ENCODE measurements around the gene C13orf46.
A peak's percentile ranks its signal among the peaks of the same experiment; 100 is the strongest.

Gene C13orf46

DNA sequence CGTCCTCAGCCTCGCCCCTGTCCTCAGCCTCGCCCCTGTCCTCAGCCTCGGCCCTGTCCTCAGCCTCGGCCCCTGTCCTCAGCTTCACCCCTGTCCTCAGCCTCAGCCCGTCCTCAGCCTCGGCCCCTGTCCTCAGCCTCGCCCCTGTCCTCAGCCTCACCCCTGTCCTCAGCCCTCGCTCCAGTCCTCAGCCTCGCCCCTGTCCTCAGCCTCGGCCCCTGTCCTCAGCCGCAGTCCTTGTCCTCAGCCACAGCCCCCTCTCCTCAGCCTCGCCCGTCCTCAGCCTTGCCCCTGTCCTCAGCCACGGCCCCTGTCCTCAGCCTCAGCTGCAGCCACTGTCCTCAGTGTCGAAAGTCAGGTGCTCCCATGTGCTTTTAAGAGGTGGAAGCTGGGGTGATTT lies 10.5 kb downstream of the C13orf46 start:
- TF ChIP-seq, protein P1, sequence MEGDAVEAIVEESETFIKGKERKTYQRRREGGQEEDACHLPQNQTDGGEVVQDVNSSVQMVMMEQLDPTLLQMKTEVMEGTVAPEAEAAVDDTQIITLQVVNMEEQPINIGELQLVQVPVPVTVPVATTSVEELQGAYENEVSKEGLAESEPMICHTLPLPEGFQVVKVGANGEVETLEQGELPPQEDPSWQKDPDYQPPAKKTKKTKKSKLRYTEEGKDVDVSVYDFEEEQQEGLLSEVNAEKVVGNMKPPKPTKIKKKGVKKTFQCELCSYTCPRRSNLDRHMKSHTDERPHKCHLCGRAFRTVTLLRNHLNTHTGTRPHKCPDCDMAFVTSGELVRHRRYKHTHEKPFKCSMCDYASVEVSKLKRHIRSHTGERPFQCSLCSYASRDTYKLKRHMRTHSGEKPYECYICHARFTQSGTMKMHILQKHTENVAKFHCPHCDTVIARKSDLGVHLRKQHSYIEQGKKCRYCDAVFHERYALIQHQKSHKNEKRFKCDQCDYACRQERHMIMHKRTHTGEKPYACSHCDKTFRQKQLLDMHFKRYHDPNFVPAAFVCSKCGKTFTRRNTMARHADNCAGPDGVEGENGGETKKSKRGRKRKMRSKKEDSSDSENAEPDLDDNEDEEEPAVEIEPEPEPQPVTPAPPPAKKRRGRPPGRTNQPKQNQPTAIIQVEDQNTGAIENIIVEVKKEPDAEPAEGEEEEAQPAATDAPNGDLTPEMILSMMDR (IDR thresholded peaks at IDR 0.05; ENCODE audit: insufficient read depth, low read depth, low read length, missing control alignments), result no peak

DNA sequence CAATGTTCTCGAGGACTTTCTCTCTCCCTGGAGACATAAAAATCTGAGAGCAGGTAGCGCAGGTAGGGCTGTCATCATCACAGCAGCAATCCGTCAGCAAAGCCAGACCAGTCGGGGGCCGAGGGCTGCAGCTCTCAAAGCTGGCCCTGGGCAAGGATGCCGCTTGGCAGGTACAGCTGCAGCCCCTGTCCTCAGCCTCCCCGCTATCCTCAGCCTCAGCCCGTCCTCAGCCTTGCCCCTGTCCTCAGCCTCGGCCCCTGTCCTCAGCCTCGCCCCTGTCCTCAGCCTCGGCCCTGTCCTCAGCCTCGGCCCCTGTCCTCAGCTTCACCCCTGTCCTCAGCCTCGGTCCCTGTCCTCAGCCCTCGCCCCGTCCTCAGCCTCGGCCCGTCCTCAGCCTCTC lies 10.9 kb downstream of the C13orf46 start:
- DNase-seq (ENCODE audit: low read depth), result no peak
- TF ChIP-seq, protein P1 (IDR thresholded peaks at IDR 0.05; ENCODE audit: insufficient read depth, low read depth, low read length, missing control alignments), result no peak
- H3K4me3 ChIP-seq (ENCODE audit: low read length), result no peak overlapping the region

More for the DNA sequence above, 10.5 kb downstream of the C13orf46 start:
- H3K4me3 ChIP-seq (ENCODE audit: low read length), result no peak overlapping the region
- DNase-seq (ENCODE audit: low read depth), result no peak

DNA sequence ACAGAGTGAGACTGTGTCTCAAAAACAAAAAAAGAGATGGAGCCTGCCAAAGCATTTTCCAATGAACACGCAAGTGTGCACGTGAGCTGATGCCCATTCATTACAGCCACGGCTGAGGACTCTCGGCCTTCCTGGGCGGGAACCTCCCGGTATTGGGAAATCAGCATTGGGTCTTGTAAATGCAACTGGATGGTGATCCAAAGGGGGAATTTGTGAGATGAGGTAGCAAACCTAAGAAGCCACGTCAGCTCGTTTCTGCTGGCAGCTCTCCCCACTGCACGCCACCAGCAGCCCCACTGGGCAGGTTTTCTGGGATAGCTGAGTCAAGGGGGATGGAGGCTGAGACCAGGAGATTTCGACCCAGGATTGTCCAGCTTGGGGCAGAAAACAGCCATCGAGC lies 11.5 kb downstream of the C13orf46 start:
- no peak for DNase-seq (ENCODE audit: low read depth)
- no peak overlapping the region for H3K4me3 ChIP-seq (ENCODE audit: low read length)
- TF ChIP-seq, protein P1 (IDR thresholded peaks at IDR 0.05; ENCODE audit: insufficient read depth, low read depth, low read length, missing control alignments), result no peak

DNA sequence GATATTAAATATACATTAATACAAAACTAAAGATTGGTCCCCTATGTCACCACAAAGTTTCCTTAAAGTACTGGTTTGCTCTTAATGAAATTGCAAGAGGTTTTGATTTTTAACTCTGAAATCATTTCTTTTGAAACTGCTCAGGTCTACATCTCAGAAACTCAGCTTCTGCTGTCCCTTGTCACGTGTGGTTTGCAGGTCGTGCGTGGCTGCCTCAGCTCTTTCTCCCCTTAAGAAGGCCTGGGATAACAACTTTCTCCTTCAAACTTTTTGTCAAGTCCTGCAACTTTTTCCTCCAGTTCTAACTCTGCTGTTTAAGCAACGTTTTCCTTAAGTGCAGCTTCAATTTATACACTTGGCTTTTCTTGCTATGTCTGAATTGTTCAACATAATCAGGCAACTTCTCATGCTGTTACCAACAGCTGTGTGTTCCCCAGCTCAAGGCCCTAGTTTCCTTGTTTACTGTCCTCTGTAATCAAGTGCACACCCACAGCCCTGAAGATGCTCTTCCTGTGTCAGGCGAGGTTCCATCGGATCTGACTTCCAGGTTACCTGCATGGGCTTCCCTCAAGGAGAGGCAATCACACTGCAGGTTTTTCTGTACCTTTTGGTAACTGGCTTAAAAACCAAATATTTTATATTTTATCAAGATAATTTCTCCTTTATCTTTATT lies 13.5 kb downstream of the C13orf46 start:
- DNase-seq (ENCODE audit: low read depth), result no peak
- TF ChIP-seq, protein P1 (IDR thresholded peaks at IDR 0.05; ENCODE audit: insufficient read depth, low read depth, low read length, missing control alignments), result no peak
- no peak overlapping the region for H3K4me3 ChIP-seq (ENCODE audit: low read length)

DNA sequence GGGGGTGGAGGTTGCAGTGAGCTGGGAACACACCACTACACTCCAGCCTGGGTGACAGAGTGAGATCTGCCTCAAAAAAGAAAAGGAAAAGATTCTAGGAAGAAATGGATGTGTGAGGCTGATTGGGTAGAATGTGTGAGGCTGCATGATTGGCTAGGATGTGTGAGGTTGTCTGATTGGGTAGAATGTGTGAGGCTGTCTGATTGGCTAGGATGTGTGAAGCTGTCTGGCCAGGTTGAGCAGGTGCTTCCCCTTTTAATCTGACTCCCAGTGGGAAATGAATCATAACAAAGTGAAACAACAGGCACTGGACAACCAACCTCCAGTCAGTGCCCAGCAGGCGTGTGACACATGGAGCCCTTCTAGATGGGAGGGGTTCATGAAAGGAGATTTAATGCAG lies 14.7 kb downstream of the C13orf46 start:
- peak; percentile 62 for DNase-seq (ENCODE audit: low read depth)
- H3K4me3 ChIP-seq (ENCODE audit: low read length), result no peak overlapping the region
- TF ChIP-seq, protein P1 (IDR thresholded peaks at IDR 0.05; ENCODE audit: insufficient read depth, low read depth, low read length, missing control alignments), result no peak

DNA sequence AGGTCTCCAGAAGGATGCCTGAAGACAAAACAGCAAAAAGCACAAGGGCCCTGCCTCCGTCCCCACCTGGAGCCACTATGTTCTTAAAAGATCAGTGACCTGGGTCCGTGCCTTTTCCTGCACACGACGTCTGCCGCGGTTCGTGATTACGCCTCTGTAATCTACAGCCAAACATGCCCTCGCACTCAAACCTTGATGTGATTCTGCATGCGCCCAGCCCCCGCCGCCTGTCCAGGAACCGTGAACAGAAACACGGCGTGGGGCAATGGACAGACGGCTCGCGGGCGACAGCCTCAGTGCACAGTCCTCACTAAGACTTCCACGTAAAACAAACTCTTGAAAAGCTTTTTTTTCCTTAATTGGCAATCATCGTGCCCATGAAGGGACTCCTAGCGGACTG lies 15.5 kb downstream of the C13orf46 start:
- TF ChIP-seq, protein P1 (IDR thresholded peaks at IDR 0.05; ENCODE audit: insufficient read depth, low read depth, low read length, missing control alignments), result no peak
- H3K4me3 ChIP-seq (ENCODE audit: low read length), result no peak overlapping the region
- no peak for DNase-seq (ENCODE audit: low read depth)

DNA sequence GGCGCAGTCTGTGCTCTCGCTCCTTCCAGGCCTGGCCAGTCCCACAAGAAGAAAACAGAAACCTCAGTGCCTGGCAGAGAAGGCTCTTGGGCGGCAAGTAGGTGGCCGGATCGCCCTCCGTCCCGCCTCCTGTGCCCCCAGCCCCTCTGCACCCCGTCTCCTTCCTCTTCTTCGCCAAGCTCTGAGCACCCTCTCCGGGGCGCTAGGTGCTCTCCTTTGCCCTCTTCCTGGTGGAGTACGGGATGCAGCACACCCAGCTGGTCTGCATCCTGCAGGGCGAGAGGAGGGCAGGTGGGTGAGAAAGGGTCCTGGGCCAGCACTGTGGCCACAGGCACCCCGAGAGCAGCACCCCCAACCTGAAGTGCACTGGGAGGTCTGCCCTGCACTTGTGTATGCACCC lies 17.3 kb downstream of the C13orf46 start:
- TF ChIP-seq, protein P1 (IDR thresholded peaks at IDR 0.05; ENCODE audit: insufficient read depth, low read depth, low read length, missing control alignments), result no peak

More for the DNA sequence above, 17.3 kb downstream of the C13orf46 start:
- no peak overlapping the region for H3K4me3 ChIP-seq (ENCODE audit: low read length)
- DNase-seq (ENCODE audit: low read depth), result no peak

Measured in epithelial cell of esophagus (primary cell).